Stimulated activated naive CD8-positive, alpha-beta T cell treated with anti-CD3 and anti-CD28 coated beads, Interleukin-15, Interleukin-2, amounts not matched to agents 100 ng/mL and 50 ng/mL, for 24 hours (primary cell): ENCODE data around the gene LHFPL3.
"Not testable (repeated sequence)": the region's sequence is repeated elsewhere in the genome, so short reads cannot be mapped to it uniquely, and the experiment has no call there.

Source experiments
- H3K27ac Mint-ChIP-seq: one replicate; pipeline ENCODE4 v1.8.0; 2021; ENCODE audit warnings: mild to moderate bottlenecking, mixed read lengths
- H3K27me3 Mint-ChIP-seq: one replicate; pipeline ENCODE4 v1.8.0; 2021; ENCODE audit warnings: mixed read lengths
- H3K36me3 Mint-ChIP-seq: one replicate; pipeline ENCODE4 v1.8.0; 2021; ENCODE audit warnings: low read depth, mixed read lengths
- H3K4me1 Mint-ChIP-seq: one replicate; pipeline ENCODE4 v1.8.0; 2021; ENCODE audit warnings: low read depth, mixed read lengths
- H3K4me3 Mint-ChIP-seq: one replicate; pipeline ENCODE4 v1.8.0; 2021; ENCODE audit warnings: mild to moderate bottlenecking, mixed read lengths
- H3K9me3 Mint-ChIP-seq: one replicate; pipeline ENCODE4 v1.8.0; 2021; ENCODE audit warnings: mixed read lengths

Gene LHFPL3

GRCh38 chr7:104721027-104721426, 392.6 kb downstream of the LHFPL3 start:
- not testable (repeated sequence) for H3K4me3 Mint-ChIP-seq, H3K36me3 Mint-ChIP-seq, H3K9me3 Mint-ChIP-seq, H3K4me1 Mint-ChIP-seq, H3K27me3 Mint-ChIP-seq, H3K27ac Mint-ChIP-seq

GRCh38 chr7:104723001-104723400, 394.6 kb downstream of the LHFPL3 start:
- Mint-ChIP-seq H3K27ac (no peak overlapping the region), H3K27me3 (no peaks in the 10 kb centered on the region), H3K4me1 (no peaks in the 10 kb centered on the region), H3K36me3 (no peaks in the 10 kb centered on the region), H3K4me3 (no peak overlapping the region), H3K9me3 (no peaks in the 10 kb centered on the region)

GRCh38 chr7:104758504-104758903, 430.1 kb downstream of the LHFPL3 start:
- H3K9me3 Mint-ChIP-seq = peaks cover 4% of the 10 kb centered on the region
- H3K27ac Mint-ChIP-seq = no peak overlapping the region
- H3K4me1 Mint-ChIP-seq = no peaks in the 10 kb centered on the region
- peaks cover 17% of the 10 kb centered on the region for H3K27me3 Mint-ChIP-seq
- H3K4me3 Mint-ChIP-seq = no peak overlapping the region
- H3K36me3 Mint-ChIP-seq = no peaks in the 10 kb centered on the region

- H3K27ac Mint-ChIP-seq = no peak overlapping the region
- H3K9me3 Mint-ChIP-seq = no peaks in the 10 kb centered on the region
- H3K27me3 Mint-ChIP-seq = peaks cover 22% of the 10 kb centered on the region
- no peak overlapping the region for H3K4me3 Mint-ChIP-seq
- no peaks in the 10 kb centered on the region for H3K36me3 Mint-ChIP-seq
- no peaks in the 10 kb centered on the region for H3K4me1 Mint-ChIP-seq
Measured at GRCh38 chr7:104761892-104762291, 433.5 kb downstream of the LHFPL3 start.

- no peaks in the 10 kb centered on the region for H3K9me3 Mint-ChIP-seq
- H3K4me1 Mint-ChIP-seq = no peaks in the 10 kb centered on the region
- no peak overlapping the region for H3K4me3 Mint-ChIP-seq
- no peak overlapping the region for H3K27ac Mint-ChIP-seq
- H3K27me3 Mint-ChIP-seq = peaks cover 18% of the 10 kb centered on the region
- H3K36me3 Mint-ChIP-seq = no peaks in the 10 kb centered on the region
Measured at GRCh38 chr7:104767113-104767512, 438.7 kb downstream of the LHFPL3 start.

GRCh38 chr7:104767826-104768536, 439.6 kb downstream of the LHFPL3 start:
- Mint-ChIP-seq H3K9me3 (no peaks in the 10 kb centered on the region), H3K36me3 (no peaks in the 10 kb centered on the region), H3K27ac (no peak overlapping the region), H3K4me3 (no peak overlapping the region), H3K27me3 (peaks cover 22% of the 10 kb centered on the region), H3K4me1 (no peaks in the 10 kb centered on the region)

GRCh38 chr7:104772405-104773345, 444.3 kb downstream of the LHFPL3 start:
- Mint-ChIP-seq H3K27ac (no peak overlapping the region), H3K36me3 (no peaks in the 10 kb centered on the region), H3K4me1 (no peaks in the 10 kb centered on the region), H3K4me3 (no peak overlapping the region), H3K9me3 (no peaks in the 10 kb centered on the region), H3K27me3 (peaks cover 19% of the 10 kb centered on the region)

GRCh38 chr7:104773796-104774195, 445.4 kb downstream of the LHFPL3 start:
- Mint-ChIP-seq H3K36me3 (no peaks in the 10 kb centered on the region), H3K27ac (no peak overlapping the region), H3K9me3 (no peaks in the 10 kb centered on the region), H3K4me3 (no peak overlapping the region), H3K4me1 (no peaks in the 10 kb centered on the region), H3K27me3 (peaks cover 15% of the 10 kb centered on the region)

- H3K4me1 Mint-ChIP-seq = no peaks in the 10 kb centered on the region
- no peaks in the 10 kb centered on the region for H3K9me3 Mint-ChIP-seq
- H3K27ac Mint-ChIP-seq = no peak overlapping the region
- peaks cover 15% of the 10 kb centered on the region for H3K27me3 Mint-ChIP-seq
- no peak overlapping the region for H3K4me3 Mint-ChIP-seq
- no peaks in the 10 kb centered on the region for H3K36me3 Mint-ChIP-seq
Measured at GRCh38 chr7:104775531-104775930, 447.1 kb downstream of the LHFPL3 start.

- Mint-ChIP-seq H3K4me3 (no peak overlapping the region), H3K9me3 (no peaks in the 10 kb centered on the region), H3K27me3 (peaks cover 6% of the 10 kb centered on the region), H3K36me3 (no peaks in the 10 kb centered on the region), H3K4me1 (no peaks in the 10 kb centered on the region), H3K27ac (no peak overlapping the region)
Measured at GRCh38 chr7:104777301-104777800, 448.9 kb downstream of the LHFPL3 start.

- Mint-ChIP-seq H3K36me3 (no peaks in the 10 kb centered on the region), H3K27me3 (peaks cover 4% of the 10 kb centered on the region), H3K4me1 (no peaks in the 10 kb centered on the region), H3K4me3 (no peak overlapping the region), H3K27ac (no peak overlapping the region), H3K9me3 (no peaks in the 10 kb centered on the region)
Measured at GRCh38 chr7:104779888-104780287, 451.5 kb downstream of the LHFPL3 start.

- Mint-ChIP-seq H3K27me3 (peaks cover 4% of the 10 kb centered on the region), H3K36me3 (no peaks in the 10 kb centered on the region), H3K27ac (no peak overlapping the region), H3K4me1 (no peaks in the 10 kb centered on the region), H3K9me3 (no peaks in the 10 kb centered on the region), H3K4me3 (no peak overlapping the region)
Measured at GRCh38 chr7:104784686-104785085, 456.3 kb downstream of the LHFPL3 start.

- Mint-ChIP-seq H3K27me3 (peaks cover 20% of the 10 kb centered on the region), H3K36me3 (no peaks in the 10 kb centered on the region), H3K9me3 (no peaks in the 10 kb centered on the region), H3K27ac (no peak overlapping the region), H3K4me1 (no peaks in the 10 kb centered on the region), H3K4me3 (no peak overlapping the region)
Measured at GRCh38 chr7:104789780-104790179, 461.4 kb downstream of the LHFPL3 start.

- Mint-ChIP-seq H3K27ac (no peak overlapping the region), H3K4me3 (no peak overlapping the region), H3K4me1 (no peaks in the 10 kb centered on the region), H3K36me3 (no peaks in the 10 kb centered on the region), H3K9me3 (no peaks in the 10 kb centered on the region), H3K27me3 (peaks cover 25% of the 10 kb centered on the region)
Measured at GRCh38 chr7:104790440-104790839, 462.0 kb downstream of the LHFPL3 start.

GRCh38 chr7:104791080-104791479, 462.7 kb downstream of the LHFPL3 start:
- Mint-ChIP-seq H3K27ac (no peak overlapping the region), H3K36me3 (no peaks in the 10 kb centered on the region), H3K4me3 (no peak overlapping the region), H3K27me3 (peaks cover 26% of the 10 kb centered on the region), H3K4me1 (no peaks in the 10 kb centered on the region), H3K9me3 (no peaks in the 10 kb centered on the region)
